ENCODE data around the gene DLEC1. TPM values are rescaled to one million over a fixed set of nuclear protein-coding genes. Genes with fewer than 3 reads are reported as not detected.

The DLEC1 gene
- total RNA-seq, 1 experiment from 2014 or later, result not detected

DNA sequence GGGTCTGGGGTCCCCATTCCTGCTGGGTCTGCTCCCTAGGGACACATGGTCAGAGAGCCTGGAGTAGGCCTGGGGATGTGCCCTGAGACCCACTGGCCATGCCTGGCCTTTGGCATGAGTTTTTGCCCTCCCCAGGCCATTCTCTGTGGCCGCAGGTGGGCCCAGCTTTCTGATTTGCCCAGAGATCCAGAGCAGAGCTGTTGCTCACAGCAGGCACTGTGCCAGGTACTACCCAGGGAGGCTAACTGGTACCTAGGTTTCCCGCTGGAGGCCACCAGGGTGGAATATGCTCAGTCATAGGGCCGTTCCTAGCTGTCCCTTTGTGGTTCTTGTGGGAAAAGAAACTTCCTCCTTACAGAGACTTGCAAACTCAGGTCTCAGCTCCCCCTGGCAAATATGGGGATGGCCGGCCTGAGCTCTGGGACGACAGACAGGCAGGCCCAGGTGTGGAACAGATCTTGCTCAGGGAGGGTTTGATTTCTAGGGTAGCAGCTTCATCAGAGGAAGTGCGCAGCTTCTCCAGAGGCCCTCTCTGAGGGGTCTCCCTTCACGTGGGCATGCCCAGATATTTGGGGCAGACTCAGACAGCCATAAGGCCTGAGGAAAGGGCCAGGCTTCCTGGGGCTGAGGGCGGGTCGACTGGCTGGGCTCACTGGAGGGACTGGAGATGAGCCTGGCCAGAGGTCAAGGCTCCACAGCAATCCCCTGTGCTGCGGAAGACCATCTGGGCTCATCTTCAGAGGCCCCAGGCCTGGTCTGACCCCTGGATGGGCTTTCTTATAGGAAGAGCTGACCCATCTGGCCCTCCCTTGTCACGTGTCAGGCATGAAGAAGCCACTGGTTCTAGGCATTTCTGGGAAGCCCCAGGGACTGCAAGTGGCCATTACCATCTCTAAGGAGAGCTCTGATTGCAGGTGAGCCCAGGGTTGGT is 69.9 kb downstream of the DLEC1 start:
- no TSS peak for BruUV-seq (replicated peaks)
- intact Hi-C loops (cut with micrococcal nuclease; ENCODE audit: unreplicated experiment) (no loop called here), in situ Hi-C loops (cut with HindIII; ENCODE audit: low pct_unique_long_range_greater_than_20kb, low sequenced_read_pairs) (no loop called here)
- Histone ChIP-seq H3K27ac (ENCODE audit: low read length) (no peak overlapping the region), H3K9me3 (ENCODE audit: control insufficient read depth, insufficient read depth, low read depth, low read length) (no peaks in the 10 kb centered on the region; the same call in 1 of the 2 replicates), H3K27me3 (ENCODE audit: control insufficient read depth, insufficient read depth, low read length) (peaks cover 3% of the 10 kb centered on the region; the same call in 1 of the 2 replicates), H3K4me3 (ENCODE audit: low read depth in 2 of 2, low read length in 2 of 2) (no peak overlapping the region), H3K36me3 (ENCODE audit: control insufficient read depth, insufficient read depth, low read length) (no peaks in the 10 kb centered on the region), H3K4me1 (ENCODE audit: control insufficient read depth, insufficient read depth, low read length) (no peaks in the 10 kb centered on the region)
- DNase-seq (ENCODE audit: low read depth, low spot score) (no peak), ATAC-seq (no peak)
- TF ChIP-seq CTCF (IDR thresholded peaks at IDR 0.05) (no peak), SIN3A (IDR thresholded peaks at IDR 0.05; ENCODE audit: borderline replicate concordance, insufficient read depth, low read depth, low read length) (no peak), TCF7L2 (IDR thresholded peaks at IDR 0.05; ENCODE audit: low read depth, low read length) (no peak), POLR2AphosphoS5 (IDR thresholded peaks at IDR 0.05; ENCODE audit: low read depth, low read length) (no peak)
- TF ChIP-seq, protein P1, sequence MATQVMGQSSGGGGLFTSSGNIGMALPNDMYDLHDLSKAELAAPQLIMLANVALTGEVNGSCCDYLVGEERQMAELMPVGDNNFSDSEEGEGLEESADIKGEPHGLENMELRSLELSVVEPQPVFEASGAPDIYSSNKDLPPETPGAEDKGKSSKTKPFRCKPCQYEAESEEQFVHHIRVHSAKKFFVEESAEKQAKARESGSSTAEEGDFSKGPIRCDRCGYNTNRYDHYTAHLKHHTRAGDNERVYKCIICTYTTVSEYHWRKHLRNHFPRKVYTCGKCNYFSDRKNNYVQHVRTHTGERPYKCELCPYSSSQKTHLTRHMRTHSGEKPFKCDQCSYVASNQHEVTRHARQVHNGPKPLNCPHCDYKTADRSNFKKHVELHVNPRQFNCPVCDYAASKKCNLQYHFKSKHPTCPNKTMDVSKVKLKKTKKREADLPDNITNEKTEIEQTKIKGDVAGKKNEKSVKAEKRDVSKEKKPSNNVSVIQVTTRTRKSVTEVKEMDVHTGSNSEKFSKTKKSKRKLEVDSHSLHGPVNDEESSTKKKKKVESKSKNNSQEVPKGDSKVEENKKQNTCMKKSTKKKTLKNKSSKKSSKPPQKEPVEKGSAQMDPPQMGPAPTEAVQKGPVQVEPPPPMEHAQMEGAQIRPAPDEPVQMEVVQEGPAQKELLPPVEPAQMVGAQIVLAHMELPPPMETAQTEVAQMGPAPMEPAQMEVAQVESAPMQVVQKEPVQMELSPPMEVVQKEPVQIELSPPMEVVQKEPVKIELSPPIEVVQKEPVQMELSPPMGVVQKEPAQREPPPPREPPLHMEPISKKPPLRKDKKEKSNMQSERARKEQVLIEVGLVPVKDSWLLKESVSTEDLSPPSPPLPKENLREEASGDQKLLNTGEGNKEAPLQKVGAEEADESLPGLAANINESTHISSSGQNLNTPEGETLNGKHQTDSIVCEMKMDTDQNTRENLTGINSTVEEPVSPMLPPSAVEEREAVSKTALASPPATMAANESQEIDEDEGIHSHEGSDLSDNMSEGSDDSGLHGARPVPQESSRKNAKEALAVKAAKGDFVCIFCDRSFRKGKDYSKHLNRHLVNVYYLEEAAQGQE (IDR thresholded peaks at IDR 0.05; ENCODE audit: insufficient read depth in 1 of 2, low read depth in 2 of 2, low read length in 1 of 2), result no peak
- ChIA-PET CTCF (no interaction called here), POLR2A (no interaction called here)

- ChIA-PET POLR2A (no interaction called here), CTCF (no interaction called here)
- ATAC-seq (no peak), DNase-seq (ENCODE audit: low read depth, low spot score) (no peak)
- Histone ChIP-seq H3K27me3 (ENCODE audit: control insufficient read depth, insufficient read depth, low read length) (no peaks in the 10 kb centered on the region), H3K36me3 (ENCODE audit: control insufficient read depth, insufficient read depth, low read length) (no peaks in the 10 kb centered on the region), H3K4me3 (ENCODE audit: low read depth in 2 of 2, low read length in 2 of 2) (no peak overlapping the region), H3K4me1 (ENCODE audit: control insufficient read depth, insufficient read depth, low read length) (no peaks in the 10 kb centered on the region), H3K27ac (ENCODE audit: low read length) (no peak overlapping the region), H3K9me3 (ENCODE audit: control insufficient read depth, insufficient read depth, low read depth, low read length) (no peaks in the 10 kb centered on the region; the same call in 1 of the 2 replicates)
- no peak for TF ChIP-seq CTCF (IDR thresholded peaks at IDR 0.05)
- TF ChIP-seq POLR2AphosphoS5 (IDR thresholded peaks at IDR 0.05; ENCODE audit: low read depth, low read length), result no peak
- no peak for TF ChIP-seq TCF7L2 (IDR thresholded peaks at IDR 0.05; ENCODE audit: low read depth, low read length)
- TF ChIP-seq, protein P1 (IDR thresholded peaks at IDR 0.05; ENCODE audit: insufficient read depth in 1 of 2, low read depth in 2 of 2, low read length in 1 of 2), result no peak
- no peak for TF ChIP-seq SIN3A (IDR thresholded peaks at IDR 0.05; ENCODE audit: borderline replicate concordance, insufficient read depth, low read depth, low read length)
- BruUV-seq (replicated peaks), result no TSS peak
- in situ Hi-C loops (cut with HindIII; ENCODE audit: low pct_unique_long_range_greater_than_20kb, low sequenced_read_pairs), result no loop called here
- intact Hi-C loops (cut with micrococcal nuclease; ENCODE audit: unreplicated experiment), result no loop called here
Measured at GRCh38 chr3:38109580-38110313, 70.7 kb downstream of the DLEC1 start.
